Mesenchymal stem cell (in vitro differentiated cells and primary cell): ENCODE data around the gene TLN1.

ENCODE experiments used
- DNase-seq: peaks from one replicate; pipeline ENCODE4 v3.0.0-alpha.2; 2013
- H2AFZ ChIP-seq: one replicate; pipeline ENCODE4 v1.6.1; 2013; ENCODE audit warnings: low read depth, mild to moderate bottlenecking, control low read depth, inconsistent platforms, low read length, moderate library complexity
- H2AK5ac ChIP-seq: 2 replicates; pipeline ENCODE4 v1.6.1; 2013; ENCODE audit warnings: low read length, moderate library complexity, mild to moderate bottlenecking, inconsistent platforms; ENCODE audit not compliant: severe bottlenecking
- H2BK120ac ChIP-seq: one replicate; pipeline ENCODE4 v1.6.1; 2013; ENCODE audit warnings: low read depth, mild to moderate bottlenecking, inconsistent platforms, low read length, moderate library complexity
- H2BK12ac ChIP-seq, 2 experiments: one replicate each; pipeline ENCODE4 v1.6.1; 2013; ENCODE audit warnings: inconsistent platforms in 2 of 2, low read length in 2 of 2, mild to moderate bottlenecking in 2 of 2, moderate library complexity in 2 of 2, control low read depth in 1 of 2
- H2BK15ac ChIP-seq: one replicate; pipeline ENCODE4 v1.6.1; 2013; ENCODE audit warnings: mild to moderate bottlenecking, low read depth, inconsistent platforms; ENCODE audit not compliant: poor library complexity, severe bottlenecking
- H2BK5ac ChIP-seq: 2 replicates; pipeline ENCODE4 v1.6.1; 2013; ENCODE audit warnings: low read depth, mild to moderate bottlenecking, low read length, control low read depth, inconsistent platforms; ENCODE audit not compliant: poor library complexity, severe bottlenecking
- H3K14ac ChIP-seq, 2 experiments: one replicate each; pipeline ENCODE4 v1.6.1; 2013; ENCODE audit warnings: inconsistent platforms in 2 of 2, low read length in 2 of 2, control low read depth in 1 of 2, mild to moderate bottlenecking in 1 of 2, moderate library complexity in 1 of 2
- H3K18ac ChIP-seq, 2 experiments: one replicate each; pipeline ENCODE4 v1.6.1; 2013; ENCODE audit warnings: inconsistent platforms in 2 of 2, low read length in 2 of 2, control low read depth in 1 of 2, low read depth in 1 of 2, mild to moderate bottlenecking in 1 of 2
- H3K23ac ChIP-seq, 2 experiments: one replicate each; pipeline ENCODE4 v1.6.1; 2013; ENCODE audit warnings: inconsistent platforms in 2 of 2, low read length in 2 of 2, mild to moderate bottlenecking in 2 of 2, moderate library complexity in 2 of 2, control low read depth in 1 of 2
- H3K27ac ChIP-seq: 2 replicates; pipeline ENCODE4 v1.5.1; 2013; ENCODE audit warnings: mild to moderate bottlenecking, moderate library complexity, low read length, control low read depth, inconsistent platforms; ENCODE audit not compliant: poor library complexity, severe bottlenecking
- H3K27me3 ChIP-seq, 2 experiments: 2 replicates each; pipeline versions ENCODE4 v1.6.1 to v1.7.0; 2013; ENCODE audit warnings: low read length in 2 of 2, mild to moderate bottlenecking in 2 of 2, moderate library complexity in 2 of 2, control low read depth in 1 of 2, inconsistent platforms in 1 of 2; ENCODE audit not compliant: control insufficient read depth in 1 of 2, insufficient read depth in 1 of 2
- H3K36me3 ChIP-seq, 2 experiments: 2 replicates each; pipeline versions ENCODE4 v1.6.1 to v1.7.0; 2013; ENCODE audit warnings: low read length in 2 of 2, control low read depth in 1 of 2, inconsistent platforms in 1 of 2, low read depth in 1 of 2, mild to moderate bottlenecking in 1 of 2; ENCODE audit not compliant: insufficient read depth in 2 of 2, control insufficient read depth in 1 of 2
- H3K4ac ChIP-seq, 2 experiments: one replicate each; pipeline ENCODE4 v1.6.1; 2013; ENCODE audit warnings: inconsistent platforms in 2 of 2, low read length in 2 of 2, mild to moderate bottlenecking in 2 of 2, moderate library complexity in 2 of 2, control low read depth in 1 of 2, low read depth in 1 of 2
- H3K4me1 ChIP-seq: 2 replicates; pipeline ENCODE4 v1.6.1; 2013; ENCODE audit warnings: low read depth, low read length, control low read depth; ENCODE audit not compliant: control insufficient read depth, insufficient read depth
- H3K4me2 ChIP-seq: 2 replicates; pipeline ENCODE4 v1.6.1; 2013; ENCODE audit warnings: low read length, mild to moderate bottlenecking, inconsistent platforms; ENCODE audit not compliant: poor library complexity, severe bottlenecking
- H3K4me3 ChIP-seq, 2 experiments: 2 replicates each; pipeline versions ENCODE4 v1.5.1 to v1.7.0; 2013; ENCODE audit warnings: low read length in 2 of 2, mild to moderate bottlenecking in 2 of 2, control low read depth in 1 of 2, low read depth in 1 of 2; ENCODE audit not compliant: insufficient read depth in 1 of 2
- H3K79me1 ChIP-seq: replicated peaks from 2 replicates; pipeline ENCODE4 v1.6.1; 2013; ENCODE audit warnings: mild to moderate bottlenecking, control low read depth, low read length, inconsistent platforms; ENCODE audit not compliant: poor library complexity, severe bottlenecking
- H3K9ac ChIP-seq: 2 replicates; pipeline ENCODE4 v1.7.0; 2013; ENCODE audit warnings: mild to moderate bottlenecking, low read length, moderate library complexity
- H3K9me3 ChIP-seq: 2 replicates; pipeline ENCODE4 v1.7.0; 2013; ENCODE audit warnings: mild to moderate bottlenecking, low read length; ENCODE audit not compliant: control insufficient read depth
- H4K8ac ChIP-seq: one replicate; pipeline ENCODE4 v1.6.1; 2013; ENCODE audit warnings: inconsistent platforms, mild to moderate bottlenecking, low read length, moderate library complexity
- H4K91ac ChIP-seq: one replicate; pipeline ENCODE4 v1.6.1; 2013; ENCODE audit warnings: mild to moderate bottlenecking, low read length, inconsistent platforms
- WGBS: methylation state at CpG from one replicate; pipeline ENCODE4 v1.1.7; 2013; ENCODE audit warnings: mixed read lengths; 5-methylcytosine and 5-hydroxymethylcytosine counted together

Gene TLN1

DNA sequence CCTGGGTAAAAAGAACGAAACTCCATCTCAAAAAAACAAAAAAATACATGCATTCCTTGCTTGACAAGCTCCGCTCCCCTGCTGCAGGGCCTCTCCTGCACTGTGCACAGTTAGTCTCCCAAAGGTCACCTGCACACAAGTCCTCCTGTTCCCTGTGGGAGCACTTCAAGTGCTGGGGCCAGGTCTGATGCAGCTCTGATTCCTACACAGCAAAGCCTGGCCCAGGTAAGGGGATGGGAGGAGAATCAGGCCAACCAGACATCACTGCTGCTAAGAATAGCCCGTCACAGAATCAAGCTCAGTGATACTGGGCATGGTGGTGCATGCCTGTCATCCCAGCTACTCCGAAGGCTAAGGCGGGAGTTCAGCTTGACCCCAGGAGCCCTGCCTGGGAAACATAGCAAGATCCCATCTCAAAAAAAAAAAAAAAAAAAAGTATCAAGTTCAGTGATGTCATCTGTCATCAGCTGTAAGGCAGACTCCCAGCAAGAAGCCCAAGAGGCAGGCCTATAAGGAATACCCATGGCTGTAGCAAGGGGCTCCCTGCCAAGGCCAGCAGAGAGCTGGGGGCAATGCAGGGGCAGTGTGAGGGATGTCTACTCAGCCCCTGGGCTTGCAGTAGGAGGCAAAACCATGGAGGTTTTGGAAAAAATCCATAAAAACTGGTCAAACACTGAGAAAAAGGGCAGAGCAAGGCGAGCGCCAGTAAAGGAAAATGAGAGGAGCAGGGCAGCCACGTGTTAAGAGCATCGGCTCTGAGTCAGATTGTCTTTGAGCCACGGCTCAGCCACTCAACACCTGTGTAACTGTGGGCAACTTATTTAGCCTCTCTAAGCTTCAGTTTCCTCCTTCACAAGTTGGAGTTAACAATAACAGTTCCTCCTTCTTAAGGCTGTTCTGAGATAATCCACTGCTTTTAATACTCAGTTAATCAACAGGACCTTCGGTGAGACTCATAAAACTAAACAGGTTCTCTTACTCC lies 45.5 kb downstream of the TLN1 start:
- DNase-seq: peak; percentile 40
- Histone ChIP-seq H3K4me1 (peaks cover 49% of the 10 kb centered on the region), H3K4me2 (peak overlapping the region; percentile 82), H4K8ac (no peak overlapping the region), H2AK5ac (no peak overlapping the region), H3K9me3 (no peaks in the 10 kb centered on the region), H3K36me3 (peaks cover 64 to 68% of the 10 kb centered on the region in 2 experiments), H2BK15ac (no peak overlapping the region), H3K4me3 (peak overlapping the region in 1 of 2 experiments; percentile 87), H2BK12ac (peak overlapping the region in 1 of 2 experiments; percentile 4), H2BK5ac (no peak overlapping the region), H3K27ac (no peak overlapping the region), H3K14ac (no peak overlapping the region), H2BK120ac (no peak overlapping the region), H3K27me3 (no peaks in the 10 kb centered on the region), H3K23ac (no peak overlapping the region), H3K18ac (no peak overlapping the region), H3K9ac (peak overlapping the region; percentile 92), H3K79me1 (peaks cover 5% of the 10 kb centered on the region), H3K4ac (no peak overlapping the region), H2AFZ (no peak overlapping the region), H4K91ac (no peak overlapping the region)
- 78% methylated on average over 10 of the region's 11 CpGs for WGBS

DNA sequence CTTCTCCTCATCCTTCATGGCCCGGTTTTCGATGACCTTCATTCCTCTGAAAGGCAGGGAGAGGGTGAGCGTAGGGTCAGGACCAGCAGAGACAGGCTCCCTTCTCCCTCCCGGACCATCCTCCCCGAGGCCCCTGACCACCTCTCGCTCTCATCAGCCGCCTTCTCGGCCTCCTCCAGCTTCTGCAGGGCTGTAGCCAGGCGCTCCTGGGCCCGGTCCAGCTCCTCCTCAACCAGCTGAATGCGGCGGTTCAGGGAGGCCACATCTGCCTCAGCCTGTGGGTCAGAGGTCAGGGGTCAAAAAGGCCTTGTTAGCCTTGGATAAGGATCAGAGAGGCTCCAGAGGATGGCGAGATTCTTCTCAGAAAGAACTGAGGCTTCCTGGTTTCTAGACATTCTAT lies 46.5 kb downstream of the TLN1 start:
- Histone ChIP-seq H2BK15ac (no peak overlapping the region), H3K18ac (no peak overlapping the region), H2AFZ (no peak overlapping the region), H2BK5ac (no peak overlapping the region), H3K36me3 (peaks cover 70 to 72% of the 10 kb centered on the region in 2 experiments), H4K8ac (no peak overlapping the region), H3K4me1 (peaks cover 46% of the 10 kb centered on the region), H3K79me1 (peaks cover 5% of the 10 kb centered on the region), H3K23ac (no peak overlapping the region), H3K27me3 (no peaks in the 10 kb centered on the region), H3K4me3 (no peak overlapping the region), H3K27ac (no peak overlapping the region), H4K91ac (no peak overlapping the region), H2BK12ac (no peak overlapping the region), H3K9me3 (no peaks in the 10 kb centered on the region), H3K14ac (no peak overlapping the region), H3K4me2 (no peak overlapping the region), H2BK120ac (no peak overlapping the region), H3K9ac (no peak overlapping the region), H3K4ac (no peak overlapping the region), H2AK5ac (no peak overlapping the region)
- WGBS: 91% methylated on average over 12 of the region's 13 CpGs
- DNase-seq: no peak

DNA sequence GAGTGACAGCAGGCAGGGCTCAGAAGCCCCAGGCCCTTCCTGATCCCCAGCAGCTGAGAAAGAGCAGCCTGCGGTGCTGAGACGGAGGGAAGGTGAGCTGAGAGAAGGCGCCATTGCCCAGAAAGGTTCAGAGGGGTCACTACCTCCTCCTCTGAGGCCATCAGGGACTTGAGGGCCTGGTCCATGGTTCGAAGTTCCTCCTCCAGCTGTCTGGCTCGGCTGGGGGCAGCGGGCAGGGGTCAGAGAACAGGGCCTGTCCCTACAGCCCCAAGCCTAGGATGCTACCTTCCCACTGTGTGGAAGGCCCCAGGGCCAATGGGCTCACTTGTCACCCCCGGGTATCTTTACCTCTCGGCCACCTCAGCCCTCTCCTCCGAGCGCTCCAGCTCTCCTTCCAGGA lies 47.1 kb downstream of the TLN1 start:
- H2AK5ac ChIP-seq: no peak overlapping the region
- H3K23ac ChIP-seq: no peak overlapping the region

DNA sequence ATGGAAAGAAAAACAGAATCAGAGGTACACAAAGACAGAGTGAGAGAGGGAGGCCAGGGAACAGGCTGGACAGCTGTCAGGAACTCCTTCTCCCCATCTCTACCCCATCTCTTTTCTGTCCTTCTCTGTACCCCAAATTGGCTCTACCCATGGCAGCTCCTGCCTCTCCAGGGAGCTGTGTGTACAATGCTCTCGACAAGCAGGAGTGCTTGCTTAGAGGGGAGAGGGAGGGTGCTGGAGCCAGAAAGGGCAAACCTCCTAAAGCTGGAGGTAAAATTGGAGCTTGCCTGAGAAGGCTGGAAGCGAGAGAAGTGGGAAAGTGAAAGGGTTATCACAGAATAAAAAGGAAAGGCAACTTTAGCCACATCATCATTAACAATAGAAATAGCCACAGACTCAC lies 48.7 kb downstream of the TLN1 start:
- Histone ChIP-seq H2AK5ac (no peak overlapping the region), H3K79me1 (peaks cover 5% of the 10 kb centered on the region), H2BK12ac (no peak overlapping the region), H3K9me3 (no peaks in the 10 kb centered on the region), H4K91ac (no peak overlapping the region), H2AFZ (no peak overlapping the region), H3K4me2 (no peak overlapping the region), H4K8ac (no peak overlapping the region), H3K4me3 (no peak overlapping the region), H3K18ac (no peak overlapping the region), H3K4ac (no peak overlapping the region), H3K23ac (no peak overlapping the region), H2BK120ac (no peak overlapping the region), H3K27me3 (no peaks in the 10 kb centered on the region), H3K27ac (no peak overlapping the region), H2BK15ac (no peak overlapping the region), H2BK5ac (no peak overlapping the region), H3K4me1 (peaks cover 43% of the 10 kb centered on the region), H3K14ac (no peak overlapping the region), H3K9ac (no peak overlapping the region), H3K36me3 (peaks cover 70 to 71% of the 10 kb centered on the region in 2 experiments)
- DNase-seq: no peak
- WGBS: 90% methylated on average over 1 of the region's 2 CpGs

More for the DNA sequence above, 47.1 kb downstream of the TLN1 start:
- no peak overlapping the region for H2BK15ac ChIP-seq
- no peak overlapping the region for H3K4me3 ChIP-seq
- H3K27me3 ChIP-seq: no peaks in the 10 kb centered on the region
- H3K79me1 ChIP-seq: peaks cover 5% of the 10 kb centered on the region
- H3K9ac ChIP-seq: no peak overlapping the region
- DNase-seq: no peak
- no peak overlapping the region for H4K8ac ChIP-seq
- no peak overlapping the region for H2BK120ac ChIP-seq
- H3K4ac ChIP-seq: no peak overlapping the region
- WGBS: 96% methylated on average over 10 of the region's 10 CpGs
- peaks cover 71 to 72% of the 10 kb centered on the region in 2 experiments for H3K36me3 ChIP-seq
- no peak overlapping the region for H3K18ac ChIP-seq
- no peaks in the 10 kb centered on the region for H3K9me3 ChIP-seq
- peaks cover 46% of the 10 kb centered on the region for H3K4me1 ChIP-seq
- no peak overlapping the region for H2BK12ac ChIP-seq
- no peak overlapping the region for H4K91ac ChIP-seq
- H2BK5ac ChIP-seq: no peak overlapping the region
- H3K4me2 ChIP-seq: no peak overlapping the region
- H2AFZ ChIP-seq: no peak overlapping the region
- H3K14ac ChIP-seq: no peak overlapping the region
- H3K27ac ChIP-seq: no peak overlapping the region
